ENCODE measurements around the gene NAA11. TPM values are rescaled to one million over a fixed set of nuclear protein-coding genes. Genes with fewer than 3 reads are reported as not detected.

Gene NAA11
- total RNA-seq, 2 experiments from 2014 or later: not detected

- ChIA-PET POLR2A (no interaction called here), CTCF (ENCODE audit: unreplicated experiment) (no interaction called here)
- H3K4me1 ChIP-seq (ENCODE audit: insufficient read depth, low read length, poor library complexity, severe bottlenecking): no peaks in the 10 kb centered on the region
- no peaks in the 10 kb centered on the region for H4K20me1 ChIP-seq (ENCODE audit: insufficient read depth, low read length)
- no peaks in the 10 kb centered on the region for H3K36me3 ChIP-seq (ENCODE audit: insufficient read depth, low read length)
- no peak overlapping the region for H3K4me3 ChIP-seq (ENCODE audit: low read depth, low read length, poor library complexity, severe bottlenecking)
- no peak overlapping the region for H3K27ac ChIP-seq (ENCODE audit: low read depth, low read length, poor library complexity, severe bottlenecking)
- BruUV-seq (replicated peaks): no TSS peak
- intact Hi-C loops (cut with micrococcal nuclease; ENCODE audit: unreplicated experiment): no loop called here
- H2AFZ ChIP-seq (ENCODE audit: low read length): no peak overlapping the region
- H3K4me2 ChIP-seq (ENCODE audit: low read length): no peak overlapping the region
- no peaks in the 10 kb centered on the region for H3K79me2 ChIP-seq (ENCODE audit: insufficient read depth, low read depth, low read length)
- no peaks in the 10 kb centered on the region for H3K9me3 ChIP-seq (ENCODE audit: low read length)
- no peak for DNase-seq (ENCODE audit: low spot score)
- TF ChIP-seq EZH2phosphoT487 (IDR thresholded peaks at IDR 0.05; ENCODE audit: borderline replicate concordance, low read depth, low read length): no peak
- no peak for TF ChIP-seq CTCF (conservative IDR thresholded peaks at IDR 0.05; ENCODE audit: low read length)
- H3K9me2 ChIP-seq (ENCODE audit: insufficient read depth, low read length): no peaks in the 10 kb centered on the region
Measured at GRCh38 chr4:79273915-79274314, 51.9 kb downstream of the NAA11 start.

GRCh38 chr4:79272761-79273160 is 53.1 kb downstream of the NAA11 start:
- H3K4me2 ChIP-seq (ENCODE audit: low read length): no peak overlapping the region
- no peaks in the 10 kb centered on the region for H3K36me3 ChIP-seq (ENCODE audit: insufficient read depth, low read length)
- H3K27ac ChIP-seq (ENCODE audit: low read depth, low read length, poor library complexity, severe bottlenecking): no peak overlapping the region
- no peak overlapping the region for H2AFZ ChIP-seq (ENCODE audit: low read length)
- H3K4me3 ChIP-seq (ENCODE audit: low read depth, low read length, poor library complexity, severe bottlenecking): no peak overlapping the region
- no TSS peak for BruUV-seq (replicated peaks)
- ChIA-PET CTCF (ENCODE audit: unreplicated experiment) (no interaction called here), POLR2A (no interaction called here)
- TF ChIP-seq EZH2phosphoT487 (IDR thresholded peaks at IDR 0.05; ENCODE audit: borderline replicate concordance, low read depth, low read length): no peak
- no peak for TF ChIP-seq CTCF (conservative IDR thresholded peaks at IDR 0.05; ENCODE audit: low read length)
- intact Hi-C loops (cut with micrococcal nuclease; ENCODE audit: unreplicated experiment): no loop called here
- no peaks in the 10 kb centered on the region for H3K9me2 ChIP-seq (ENCODE audit: insufficient read depth, low read length)
- H3K4me1 ChIP-seq (ENCODE audit: insufficient read depth, low read length, poor library complexity, severe bottlenecking): no peaks in the 10 kb centered on the region
- H3K9me3 ChIP-seq (ENCODE audit: low read length): no peaks in the 10 kb centered on the region
- no peaks in the 10 kb centered on the region for H4K20me1 ChIP-seq (ENCODE audit: insufficient read depth, low read length)
- no peaks in the 10 kb centered on the region for H3K79me2 ChIP-seq (ENCODE audit: insufficient read depth, low read depth, low read length)
- DNase-seq (ENCODE audit: low spot score): no peak

GRCh38 chr4:79272126-79272525 is 53.7 kb downstream of the NAA11 start:
- H2AFZ ChIP-seq (ENCODE audit: low read length): no peak overlapping the region
- no peak overlapping the region for H3K27ac ChIP-seq (ENCODE audit: low read depth, low read length, poor library complexity, severe bottlenecking)
- no peaks in the 10 kb centered on the region for H3K4me1 ChIP-seq (ENCODE audit: insufficient read depth, low read length, poor library complexity, severe bottlenecking)
- no peak overlapping the region for H3K4me2 ChIP-seq (ENCODE audit: low read length)
- TF ChIP-seq CTCF (conservative IDR thresholded peaks at IDR 0.05; ENCODE audit: low read length) (no peak), EZH2phosphoT487 (IDR thresholded peaks at IDR 0.05; ENCODE audit: borderline replicate concordance, low read depth, low read length) (no peak)
- H3K4me3 ChIP-seq (ENCODE audit: low read depth, low read length, poor library complexity, severe bottlenecking): no peak overlapping the region
- no peaks in the 10 kb centered on the region for H3K9me2 ChIP-seq (ENCODE audit: insufficient read depth, low read length)
- H4K20me1 ChIP-seq (ENCODE audit: insufficient read depth, low read length): no peaks in the 10 kb centered on the region
- no peaks in the 10 kb centered on the region for H3K36me3 ChIP-seq (ENCODE audit: insufficient read depth, low read length)
- H3K79me2 ChIP-seq (ENCODE audit: insufficient read depth, low read depth, low read length): no peaks in the 10 kb centered on the region
- DNase-seq (ENCODE audit: low spot score): no peak
- no peaks in the 10 kb centered on the region for H3K9me3 ChIP-seq (ENCODE audit: low read length)
- no TSS peak for BruUV-seq (replicated peaks)
- intact Hi-C loops (cut with micrococcal nuclease; ENCODE audit: unreplicated experiment): no loop called here
- ChIA-PET POLR2A (no interaction called here), CTCF (ENCODE audit: unreplicated experiment) (no interaction called here)
